Measurements from ENCODE around the gene ZNF217. TPM values are rescaled to one million over a fixed set of nuclear protein-coding genes. Genes with fewer than 3 reads are reported as not detected.

The ZNF217 gene
- total RNA-seq, 1 donor from 2014 or later: 22.1 TPM

- H3K4me3 ChIP-seq (ENCODE audit: low read depth, low read length): no peak overlapping the region
Observed at GRCh38 chr20:53578492-53579222, 15.0 kb downstream of the ZNF217 start.

GRCh38 chr20:53576586-53577318, 16.9 kb downstream of the ZNF217 start:
- TF ChIP-seq, protein P1, sequence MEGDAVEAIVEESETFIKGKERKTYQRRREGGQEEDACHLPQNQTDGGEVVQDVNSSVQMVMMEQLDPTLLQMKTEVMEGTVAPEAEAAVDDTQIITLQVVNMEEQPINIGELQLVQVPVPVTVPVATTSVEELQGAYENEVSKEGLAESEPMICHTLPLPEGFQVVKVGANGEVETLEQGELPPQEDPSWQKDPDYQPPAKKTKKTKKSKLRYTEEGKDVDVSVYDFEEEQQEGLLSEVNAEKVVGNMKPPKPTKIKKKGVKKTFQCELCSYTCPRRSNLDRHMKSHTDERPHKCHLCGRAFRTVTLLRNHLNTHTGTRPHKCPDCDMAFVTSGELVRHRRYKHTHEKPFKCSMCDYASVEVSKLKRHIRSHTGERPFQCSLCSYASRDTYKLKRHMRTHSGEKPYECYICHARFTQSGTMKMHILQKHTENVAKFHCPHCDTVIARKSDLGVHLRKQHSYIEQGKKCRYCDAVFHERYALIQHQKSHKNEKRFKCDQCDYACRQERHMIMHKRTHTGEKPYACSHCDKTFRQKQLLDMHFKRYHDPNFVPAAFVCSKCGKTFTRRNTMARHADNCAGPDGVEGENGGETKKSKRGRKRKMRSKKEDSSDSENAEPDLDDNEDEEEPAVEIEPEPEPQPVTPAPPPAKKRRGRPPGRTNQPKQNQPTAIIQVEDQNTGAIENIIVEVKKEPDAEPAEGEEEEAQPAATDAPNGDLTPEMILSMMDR (conservative IDR thresholded peaks at IDR 0.05; ENCODE audit: low read depth, low read length): no peak
- no peak overlapping the region for H3K4me3 ChIP-seq (ENCODE audit: low read depth, low read length)
- DNase-seq (ENCODE audit: low read depth): no peak

More at GRCh38 chr20:53578492-53579222, 15.0 kb downstream of the ZNF217 start:
- TF ChIP-seq, protein P1 (conservative IDR thresholded peaks at IDR 0.05; ENCODE audit: low read depth, low read length): peak; percentile 82
- DNase-seq (ENCODE audit: low read depth): no peak

- no peak for DNase-seq (ENCODE audit: low read depth)
- TF ChIP-seq, protein P1 (conservative IDR thresholded peaks at IDR 0.05; ENCODE audit: low read depth, low read length): no peak
- no peak overlapping the region for H3K4me3 ChIP-seq (ENCODE audit: low read depth, low read length)
Observed at GRCh38 chr20:53576195-53576580, 17.5 kb downstream of the ZNF217 start.

DNA sequence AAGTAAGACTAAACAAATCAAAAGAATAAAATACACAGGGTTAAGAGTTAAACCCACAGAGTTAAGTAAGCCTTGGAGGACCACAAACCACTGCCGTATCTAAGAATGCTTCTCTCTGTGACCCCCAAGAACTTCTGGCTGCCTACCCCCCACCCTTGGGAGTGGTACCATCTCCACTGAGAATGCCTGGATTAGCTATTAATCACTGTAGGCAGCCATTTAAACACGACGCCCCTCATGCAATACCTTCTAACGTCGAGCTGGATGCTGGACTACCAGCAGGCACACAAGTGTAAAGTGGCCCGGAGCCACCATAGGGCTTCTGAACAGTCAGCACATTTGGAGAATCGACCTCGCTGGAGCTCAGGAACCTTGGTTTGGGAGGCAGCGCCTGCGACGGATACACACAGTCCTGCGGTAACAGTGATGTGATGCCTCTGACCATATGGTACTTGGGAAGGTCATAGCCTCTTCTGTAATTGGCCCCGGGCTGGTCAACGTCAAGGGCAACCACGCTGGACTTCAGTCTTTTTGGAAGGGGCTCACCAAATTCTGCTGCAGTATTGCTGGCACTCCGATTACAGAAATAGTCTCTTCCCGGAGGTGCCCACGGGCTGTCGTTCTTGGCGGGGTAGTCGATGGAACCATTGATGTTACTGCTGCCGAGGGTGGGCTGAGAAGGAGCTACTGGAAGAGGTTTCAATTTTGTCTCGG, 18.0 kb downstream of the ZNF217 start:
- no peak overlapping the region for H3K4me3 ChIP-seq (ENCODE audit: low read depth, low read length)
- TF ChIP-seq, protein P1 (conservative IDR thresholded peaks at IDR 0.05; ENCODE audit: low read depth, low read length): no peak
- DNase-seq (ENCODE audit: low read depth): no peak

DNA sequence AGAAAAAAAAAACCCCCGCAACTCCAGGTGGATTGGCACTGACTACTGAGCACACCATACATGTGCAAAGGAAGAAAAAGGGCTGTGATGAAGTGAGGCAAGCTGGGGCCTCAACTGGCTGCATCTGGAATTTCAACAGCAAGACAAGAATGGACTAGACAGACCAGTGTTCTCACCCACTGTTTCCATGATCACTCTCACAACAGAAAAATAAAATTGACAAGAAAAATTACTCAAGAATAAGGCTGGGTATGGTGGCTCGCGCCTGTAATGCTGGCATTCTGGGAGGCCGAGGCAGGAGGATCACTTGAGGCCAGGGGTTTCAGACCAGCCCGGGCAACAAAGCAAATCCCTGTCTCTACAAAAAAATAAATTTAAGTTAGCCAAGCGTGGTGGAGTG, 18.8 kb downstream of the ZNF217 start:
- TF ChIP-seq, protein P1 (conservative IDR thresholded peaks at IDR 0.05; ENCODE audit: low read depth, low read length): no peak
- no peak overlapping the region for H3K4me3 ChIP-seq (ENCODE audit: low read depth, low read length)
- no peak for DNase-seq (ENCODE audit: low read depth)

DNA sequence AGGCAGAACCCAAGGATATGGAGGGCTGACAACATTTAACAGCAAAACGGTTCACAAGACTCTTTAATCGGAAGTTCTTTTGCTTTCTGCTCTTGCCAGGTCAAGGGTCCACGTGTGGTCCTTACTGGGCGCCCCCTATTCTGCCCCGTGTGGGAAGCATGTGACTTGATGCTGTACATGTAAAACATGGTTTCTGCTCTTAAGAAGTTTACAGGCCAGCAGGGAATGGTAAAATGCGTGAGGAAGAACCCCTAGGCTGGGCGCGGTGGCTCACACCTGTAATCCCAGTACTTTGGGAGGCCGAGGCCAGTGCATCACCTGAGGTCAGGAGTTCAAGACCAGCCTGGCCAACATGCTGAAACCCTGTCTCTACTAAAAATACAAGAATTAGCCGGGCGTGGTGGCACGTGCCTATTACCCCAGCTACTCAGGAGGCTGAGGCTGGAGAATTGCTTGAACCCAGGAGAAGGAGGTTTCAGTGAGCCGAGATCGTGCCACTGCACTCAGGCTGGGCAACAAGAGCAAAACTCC, 19.3 kb downstream of the ZNF217 start:
- DNase-seq (ENCODE audit: low read depth): no peak
- TF ChIP-seq, protein P1 (conservative IDR thresholded peaks at IDR 0.05; ENCODE audit: low read depth, low read length): no peak
- no peak overlapping the region for H3K4me3 ChIP-seq (ENCODE audit: low read depth, low read length)
